ENCODE results near the gene ARFGAP3. TPM values are rescaled to one million over a fixed set of nuclear protein-coding genes. Genes with fewer than 3 reads are reported as not detected.

The ARFGAP3 gene
- total RNA-seq, 4 donors from 2014 or later, result 40.6 to 67.9 (median 49.1) TPM

DNA sequence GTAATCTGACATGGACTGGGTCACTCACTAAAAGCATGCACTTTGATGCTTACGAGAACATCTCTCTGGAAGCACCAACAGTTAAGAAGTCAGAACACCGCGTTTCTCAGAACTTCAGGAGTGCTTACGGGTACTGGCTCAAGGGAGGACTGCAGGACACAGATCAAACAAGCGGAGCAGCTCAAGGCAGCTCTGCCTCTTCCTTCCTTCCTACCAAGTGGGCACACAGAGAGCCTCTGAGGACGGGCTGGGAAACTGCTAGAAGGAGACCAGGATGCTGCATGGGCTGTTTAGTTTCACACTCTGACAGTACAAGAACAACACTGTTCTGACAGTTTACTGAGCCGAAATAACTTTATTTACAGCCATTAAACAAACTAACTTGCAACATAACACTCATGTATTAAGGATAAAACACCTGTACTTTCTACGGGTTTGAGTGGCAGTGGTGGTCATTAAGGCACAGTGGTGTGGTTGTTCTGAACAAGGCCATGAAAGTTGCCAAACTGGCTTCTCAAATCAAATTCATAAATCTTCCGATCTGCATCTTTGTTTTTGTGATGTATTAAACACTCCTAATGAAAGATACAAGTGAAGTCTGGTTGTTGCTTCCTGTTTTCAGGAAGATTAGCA lies 37.5 kb downstream of the ARFGAP3 start:
- H3K9me3 ChIP-seq, result no peaks in the 10 kb centered on the region
- H3K4me1 ChIP-seq, result peaks cover 0 to 18% (median 1%) of the 10 kb centered on the region in 3 donors
- peaks cover 0 to 60% of the 10 kb centered on the region in 2 donors for H3K36me3 ChIP-seq
- H3K27me3 ChIP-seq, result no peaks in the 10 kb centered on the region
- H3K4me3 ChIP-seq, result no peak overlapping the region
- ATAC-seq, result no peak
- 34 to 64% methylated on average over 3 to 4 of the region's 9 CpGs for WGBS, 2 donors (ENCODE audit: low coverage in 1 of 2)
- TF ChIP-seq POLR2A (IDR thresholded peaks at IDR 0.05), result no peak
- TF ChIP-seq, protein P1, sequence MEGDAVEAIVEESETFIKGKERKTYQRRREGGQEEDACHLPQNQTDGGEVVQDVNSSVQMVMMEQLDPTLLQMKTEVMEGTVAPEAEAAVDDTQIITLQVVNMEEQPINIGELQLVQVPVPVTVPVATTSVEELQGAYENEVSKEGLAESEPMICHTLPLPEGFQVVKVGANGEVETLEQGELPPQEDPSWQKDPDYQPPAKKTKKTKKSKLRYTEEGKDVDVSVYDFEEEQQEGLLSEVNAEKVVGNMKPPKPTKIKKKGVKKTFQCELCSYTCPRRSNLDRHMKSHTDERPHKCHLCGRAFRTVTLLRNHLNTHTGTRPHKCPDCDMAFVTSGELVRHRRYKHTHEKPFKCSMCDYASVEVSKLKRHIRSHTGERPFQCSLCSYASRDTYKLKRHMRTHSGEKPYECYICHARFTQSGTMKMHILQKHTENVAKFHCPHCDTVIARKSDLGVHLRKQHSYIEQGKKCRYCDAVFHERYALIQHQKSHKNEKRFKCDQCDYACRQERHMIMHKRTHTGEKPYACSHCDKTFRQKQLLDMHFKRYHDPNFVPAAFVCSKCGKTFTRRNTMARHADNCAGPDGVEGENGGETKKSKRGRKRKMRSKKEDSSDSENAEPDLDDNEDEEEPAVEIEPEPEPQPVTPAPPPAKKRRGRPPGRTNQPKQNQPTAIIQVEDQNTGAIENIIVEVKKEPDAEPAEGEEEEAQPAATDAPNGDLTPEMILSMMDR (IDR thresholded peaks at IDR 0.05), result no peak
- no peak for TF ChIP-seq EP300 (IDR thresholded peaks at IDR 0.05)
- TF ChIP-seq POLR2AphosphoS5 (IDR thresholded peaks at IDR 0.05), result no peak
- peak overlapping the region in 1 of 4 donors; percentile 35 for H3K27ac ChIP-seq

DNA sequence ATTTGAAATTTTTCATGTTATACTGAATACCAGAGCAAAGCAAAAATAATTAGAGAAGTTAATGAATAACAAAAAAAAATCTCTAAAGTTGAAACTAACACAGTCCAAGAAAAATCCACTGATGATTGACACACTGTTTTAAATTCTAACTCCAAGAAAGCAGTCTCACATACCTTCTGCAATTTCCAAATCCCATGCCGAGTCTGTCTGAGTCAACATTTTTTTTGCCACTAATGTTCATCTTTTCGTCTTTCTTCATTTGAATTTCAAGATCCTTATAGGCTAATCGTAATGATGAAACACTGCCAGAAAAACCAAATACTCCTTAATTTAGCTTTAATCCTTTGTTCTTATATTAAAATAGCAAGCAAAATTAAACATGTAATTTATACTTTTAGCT lies 39.5 kb downstream of the ARFGAP3 start:
- WGBS, 2 donors (ENCODE audit: low coverage in 1 of 2), result 35 to 70% methylated on average over 3 of the region's 3 CpGs
- no peak overlapping the region for H3K27ac ChIP-seq
- no peak for ATAC-seq
- H3K4me3 ChIP-seq, result no peak overlapping the region
- peaks cover 0 to 30% (median 5%) of the 10 kb centered on the region in 3 donors for H3K4me1 ChIP-seq
- no peaks in the 10 kb centered on the region for H3K27me3 ChIP-seq
- H3K36me3 ChIP-seq, result peaks cover 0 to 58% of the 10 kb centered on the region in 2 donors
- no peak for TF ChIP-seq POLR2A (IDR thresholded peaks at IDR 0.05)
- no peak for TF ChIP-seq EP300 (IDR thresholded peaks at IDR 0.05)
- TF ChIP-seq, protein P1 (IDR thresholded peaks at IDR 0.05), result no peak
- no peak for TF ChIP-seq POLR2AphosphoS5 (IDR thresholded peaks at IDR 0.05)
- no peaks in the 10 kb centered on the region for H3K9me3 ChIP-seq

DNA sequence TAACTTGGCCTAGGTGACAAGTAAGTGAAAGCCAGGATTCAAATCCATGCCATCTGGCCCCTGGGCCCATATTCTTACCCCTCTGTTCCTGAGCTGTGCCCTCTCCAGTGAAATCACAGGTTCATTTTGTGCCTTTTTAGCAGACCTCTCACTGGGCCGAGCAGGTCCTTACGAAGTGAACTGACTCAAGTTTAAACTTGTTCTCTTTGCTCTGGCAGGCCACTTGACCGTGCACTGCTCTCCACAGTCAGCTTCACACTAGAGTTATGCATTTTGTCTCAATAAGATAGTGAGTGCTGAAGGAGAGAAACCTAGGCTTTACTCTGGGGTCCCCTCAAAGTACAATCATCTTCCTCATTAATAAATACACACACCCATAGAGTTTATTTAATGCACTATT lies 40.7 kb downstream of the ARFGAP3 start:
- 90 to 100% methylated on average over 1 to 3 of the region's 3 CpGs for WGBS, 2 donors (ENCODE audit: low coverage in 1 of 2)

DNA sequence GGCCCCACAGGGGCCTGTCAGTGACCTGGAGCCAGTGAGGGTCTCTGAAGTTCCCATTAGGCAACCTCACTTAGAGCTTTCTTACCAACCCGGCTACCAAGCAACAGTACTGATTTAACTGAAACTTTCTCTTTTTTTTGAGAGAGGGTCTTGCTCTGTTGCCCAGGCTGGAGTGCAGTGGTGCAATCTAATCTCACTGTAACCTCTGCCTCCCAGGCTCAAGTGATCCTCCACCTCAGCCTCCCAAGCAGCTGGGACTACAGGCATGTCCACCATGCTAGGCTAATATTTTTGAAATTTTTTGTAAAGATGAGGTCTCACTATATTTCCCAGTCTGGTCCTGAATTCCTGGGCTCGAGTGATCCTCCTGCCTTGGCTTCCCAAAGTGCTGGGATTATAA lies 42.5 kb downstream of the ARFGAP3 start:
- H3K36me3 ChIP-seq, result peaks cover 0 to 65% of the 10 kb centered on the region in 2 donors
- no peaks in the 10 kb centered on the region for H3K9me3 ChIP-seq
- TF ChIP-seq EP300 (IDR thresholded peaks at IDR 0.05) (no peak), POLR2AphosphoS5 (IDR thresholded peaks at IDR 0.05) (no peak), POLR2A (IDR thresholded peaks at IDR 0.05) (no peak)
- TF ChIP-seq, protein P1 (IDR thresholded peaks at IDR 0.05), result no peak
- no peaks in the 10 kb centered on the region for H3K27me3 ChIP-seq
- H3K27ac ChIP-seq, result no peak overlapping the region
- H3K4me3 ChIP-seq, result no peak overlapping the region
- no peak for ATAC-seq
- peaks cover 0 to 25% (median 5%) of the 10 kb centered on the region in 3 donors for H3K4me1 ChIP-seq
- 80 to 100% methylated on average over 1 to 2 of the region's 2 CpGs for WGBS, 2 donors (ENCODE audit: low coverage in 1 of 2)

More for the DNA sequence above, 40.7 kb downstream of the ARFGAP3 start:
- peaks cover 0 to 56% of the 10 kb centered on the region in 2 donors for H3K36me3 ChIP-seq
- no peaks in the 10 kb centered on the region for H3K9me3 ChIP-seq
- peaks cover 0 to 30% (median 5%) of the 10 kb centered on the region in 3 donors for H3K4me1 ChIP-seq
- no peak overlapping the region for H3K4me3 ChIP-seq
- ATAC-seq, result no peak
- no peaks in the 10 kb centered on the region for H3K27me3 ChIP-seq
- TF ChIP-seq, protein P1 (IDR thresholded peaks at IDR 0.05), result no peak
- no peak for TF ChIP-seq EP300 (IDR thresholded peaks at IDR 0.05)
- TF ChIP-seq POLR2A (IDR thresholded peaks at IDR 0.05), result no peak
- no peak for TF ChIP-seq POLR2AphosphoS5 (IDR thresholded peaks at IDR 0.05)
- no peak overlapping the region for H3K27ac ChIP-seq

DNA sequence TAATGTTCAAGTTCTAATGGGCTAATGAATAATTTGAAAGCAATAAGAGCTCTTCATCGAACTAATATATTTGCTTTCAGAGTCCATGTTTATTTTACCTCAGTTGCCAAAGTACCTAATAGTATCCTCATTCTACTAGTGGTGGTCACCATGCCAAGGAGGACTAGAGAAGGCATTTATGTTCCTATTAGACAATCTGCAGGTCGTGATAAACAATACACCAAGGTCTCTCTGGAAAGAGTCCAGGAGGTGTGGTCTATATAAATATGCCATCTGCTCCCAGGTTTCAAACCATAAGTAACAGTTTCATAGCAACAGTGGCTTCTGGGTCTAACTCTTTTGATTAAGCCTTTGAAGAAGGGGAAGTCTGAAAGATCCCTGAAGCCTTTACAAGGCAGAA lies 42.9 kb downstream of the ARFGAP3 start:
- H3K9me3 ChIP-seq, result no peaks in the 10 kb centered on the region
- 25 to 38% methylated on average over 1 to 2 of the region's 2 CpGs for WGBS, 2 donors (ENCODE audit: low coverage in 1 of 2)
- H3K27me3 ChIP-seq, result no peaks in the 10 kb centered on the region
- peaks cover 0 to 69% of the 10 kb centered on the region in 2 donors for H3K36me3 ChIP-seq
- peaks cover 0 to 21% (median 5%) of the 10 kb centered on the region in 3 donors for H3K4me1 ChIP-seq
- TF ChIP-seq, protein P1 (IDR thresholded peaks at IDR 0.05), result no peak
- TF ChIP-seq EP300 (IDR thresholded peaks at IDR 0.05), result no peak
- no peak for TF ChIP-seq POLR2A (IDR thresholded peaks at IDR 0.05)
- no peak for TF ChIP-seq POLR2AphosphoS5 (IDR thresholded peaks at IDR 0.05)
- no peak overlapping the region for H3K4me3 ChIP-seq
- no peak overlapping the region for H3K27ac ChIP-seq
- no peak for ATAC-seq

Data from gastroesophageal sphincter (tissue), 4 donors.